Measurements from ENCODE around the gene AP1S1. TPM values are rescaled to one million over a fixed set of nuclear protein-coding genes. Genes with fewer than 3 reads are reported as not detected.

The AP1S1 gene
- total RNA-seq, 4 donors from 2014 or later: 14.5 to 35.4 (median 22.7) TPM

- WGBS, 2 donors: 0 to 6% methylated on average over 6 to 10 of the region's 11 CpGs
- H3K36me3 ChIP-seq: peaks cover 0 to 1% (median 0%) of the 10 kb centered on the region in 3 donors
- H3K27ac ChIP-seq: no peak overlapping the region
- peaks cover 0 to 68% (median 36%) of the 10 kb centered on the region in 4 donors for H3K4me1 ChIP-seq
- H3K9me3 ChIP-seq: no peaks in the 10 kb centered on the region
- H3K4me3 ChIP-seq: no peak overlapping the region
- peaks cover 7 to 99% of the 10 kb centered on the region in 2 donors for H3K27me3 ChIP-seq
- TF ChIP-seq CTCF (IDR thresholded peaks at IDR 0.05) (no peak), EP300 (IDR thresholded peaks at IDR 0.05) (no peak), POLR2A (IDR thresholded peaks at IDR 0.05) (no peak)
- DNase-seq (ENCODE audit: low spot score in 2 of 2): no peak
These were observed 12.3 kb downstream of the AP1S1 start for GRCh38 chr7:101166648-101166908.

GRCh38 chr7:101166909-101167644, 12.8 kb downstream of the AP1S1 start:
- Histone ChIP-seq H3K36me3 (no peaks in the 10 kb centered on the region), H3K4me1 (peaks cover 0 to 73% (median 39%) of the 10 kb centered on the region in 4 donors), H3K9me3 (no peaks in the 10 kb centered on the region), H3K4me3 (no peak overlapping the region), H3K27me3 (peaks cover 7 to 99% of the 10 kb centered on the region in 2 donors), H3K27ac (no peak overlapping the region)
- 1 to 2% methylated on average over 19 of the region's 19 CpGs for whole genome bisulfite sequencing, 2 donors
- no peak for DNase-seq (ENCODE audit: low spot score in 2 of 2)
- TF ChIP-seq CTCF (IDR thresholded peaks at IDR 0.05) (no peak), EP300 (IDR thresholded peaks at IDR 0.05) (no peak), POLR2A (IDR thresholded peaks at IDR 0.05) (no peak)

GRCh38 chr7:101167645-101168411, 13.6 kb downstream of the AP1S1 start:
- Histone ChIP-seq H3K27ac (no peak overlapping the region), H3K36me3 (no peaks in the 10 kb centered on the region), H3K9me3 (no peaks in the 10 kb centered on the region), H3K4me3 (no peak overlapping the region), H3K27me3 (peaks cover 10 to 100% of the 10 kb centered on the region in 2 donors), H3K4me1 (peaks cover 0 to 74% (median 42%) of the 10 kb centered on the region in 4 donors)
- WGBS, 2 donors: 3 to 4% methylated on average over 12 of the region's 12 CpGs
- no peak for TF ChIP-seq CTCF (IDR thresholded peaks at IDR 0.05)
- no peak for TF ChIP-seq EP300 (IDR thresholded peaks at IDR 0.05)
- no peak for TF ChIP-seq POLR2A (IDR thresholded peaks at IDR 0.05)
- no peak for DNase-seq (ENCODE audit: low spot score in 2 of 2)

GRCh38 chr7:101168412-101169049, 14.3 kb downstream of the AP1S1 start:
- peaks cover 10 to 100% of the 10 kb centered on the region in 2 donors for H3K27me3 ChIP-seq
- no peaks in the 10 kb centered on the region for H3K9me3 ChIP-seq
- peaks cover 0 to 74% (median 44%) of the 10 kb centered on the region in 4 donors for H3K4me1 ChIP-seq
- WGBS, 2 donors: 4 to 6% methylated on average over 6 of the region's 6 CpGs
- no peak for DNase-seq (ENCODE audit: low spot score in 2 of 2)
- no peaks in the 10 kb centered on the region for H3K36me3 ChIP-seq
- H3K4me3 ChIP-seq: no peak overlapping the region
- H3K27ac ChIP-seq: no peak overlapping the region
- TF ChIP-seq EP300 (IDR thresholded peaks at IDR 0.05) (no peak), CTCF (IDR thresholded peaks at IDR 0.05) (no peak), POLR2A (IDR thresholded peaks at IDR 0.05) (no peak)

Measured in tibial nerve (tissue), 4 donors.